Ishikawa (cell line): ENCODE data around the gene PLA2G1B.

Experiments
- CEBPB ChIP-seq: IDR thresholded peaks from 2 replicates; pipeline ENCODE4 v1.6.1; 2012
- CREB1 ChIP-seq: IDR thresholded peaks from 2 replicates; pipeline ENCODE4 v1.6.1; 2012; ENCODE audit warnings: low read depth
- EGR1 ChIP-seq: IDR thresholded peaks from 2 replicates; pipeline ENCODE4 v1.6.1; 2012
- EP300 ChIP-seq: IDR thresholded peaks from 2 replicates; pipeline ENCODE4 v1.6.1; 2012; ENCODE audit warnings: borderline replicate concordance
- FOXM1 ChIP-seq: IDR thresholded peaks from 2 replicates; pipeline ENCODE4 v1.6.1; 2012; ENCODE audit warnings: low read depth, borderline replicate concordance
- NFIC ChIP-seq: IDR thresholded peaks from 2 replicates; pipeline ENCODE4 v1.6.1; 2012
- RAD21 ChIP-seq: IDR thresholded peaks from 2 replicates; pipeline ENCODE4 v1.6.1; 2012; ENCODE audit warnings: low read depth
- REST ChIP-seq: IDR thresholded peaks from 2 replicates; pipeline ENCODE4 v1.6.1; 2012; ENCODE audit warnings: low read depth, mild to moderate bottlenecking
- TAF1 ChIP-seq: IDR thresholded peaks from 2 replicates; pipeline ENCODE4 v1.6.1; 2012; ENCODE audit warnings: low read depth, mild to moderate bottlenecking
- TCF12 ChIP-seq: IDR thresholded peaks from 2 replicates; pipeline ENCODE4 v1.6.1; 2012; ENCODE audit warnings: low read depth
- TEAD4 ChIP-seq: IDR thresholded peaks from 2 replicates; pipeline ENCODE4 v1.6.1; 2012
- YY1 ChIP-seq: IDR thresholded peaks from 2 replicates; pipeline ENCODE4 v1.6.1; 2012; ENCODE audit warnings: low read depth
- ZBTB7A ChIP-seq: IDR thresholded peaks from 2 replicates; pipeline ENCODE4 v1.6.1; 2012; ENCODE audit warnings: low read depth
- TF ChIP-seq, protein P1 (sequence below): IDR thresholded peaks from 2 replicates; pipeline ENCODE4 v1.6.1; 2012
- TF ChIP-seq, protein P2 (sequence below): IDR thresholded peaks from 2 replicates; pipeline ENCODE4 v1.6.1; 2012

The PLA2G1B gene

GRCh38 chr12:120332523-120332922, 4.9 kb upstream of the PLA2G1B start:
- TF ChIP-seq, protein P1, sequence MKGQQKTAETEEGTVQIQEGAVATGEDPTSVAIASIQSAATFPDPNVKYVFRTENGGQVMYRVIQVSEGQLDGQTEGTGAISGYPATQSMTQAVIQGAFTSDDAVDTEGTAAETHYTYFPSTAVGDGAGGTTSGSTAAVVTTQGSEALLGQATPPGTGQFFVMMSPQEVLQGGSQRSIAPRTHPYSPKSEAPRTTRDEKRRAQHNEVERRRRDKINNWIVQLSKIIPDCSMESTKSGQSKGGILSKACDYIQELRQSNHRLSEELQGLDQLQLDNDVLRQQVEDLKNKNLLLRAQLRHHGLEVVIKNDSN = no peak
- TF ChIP-seq REST (no peak), TEAD4 (no peak)

DNA sequence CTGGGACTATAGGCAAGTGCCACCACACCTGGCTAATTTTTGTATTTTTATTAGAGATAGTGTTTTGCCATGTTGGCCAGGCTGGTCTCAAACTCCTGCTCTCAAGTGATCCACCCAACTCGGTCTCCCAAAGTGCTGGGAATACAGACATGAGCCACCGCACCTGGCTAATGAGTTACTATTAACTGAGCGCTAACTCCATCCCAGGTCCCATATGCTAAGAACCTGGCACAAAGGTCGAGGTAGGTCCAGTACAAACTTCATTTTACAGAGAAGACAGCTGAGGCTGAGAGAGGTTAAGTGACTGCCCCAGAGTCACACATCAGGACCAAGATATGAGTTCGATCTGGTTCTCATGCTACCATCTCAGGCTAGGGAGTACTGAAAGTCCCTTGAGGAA, 4.5 kb upstream of the PLA2G1B start:
- TF ChIP-seq FOXM1 = no peak
- no peak for TF ChIP-seq TEAD4
- TF ChIP-seq ZBTB7A = no peak
- TF ChIP-seq, protein P1 = no peak
- TF ChIP-seq REST = no peak
- TF ChIP-seq EGR1 = no peak
- TF ChIP-seq NFIC = no peak
- no peak for TF ChIP-seq TCF12
- TF ChIP-seq YY1 = no peak
- TF ChIP-seq TAF1 = no peak
- no peak for TF ChIP-seq RAD21
- TF ChIP-seq CREB1 = no peak
- no peak for TF ChIP-seq EP300
- TF ChIP-seq, protein P2, sequence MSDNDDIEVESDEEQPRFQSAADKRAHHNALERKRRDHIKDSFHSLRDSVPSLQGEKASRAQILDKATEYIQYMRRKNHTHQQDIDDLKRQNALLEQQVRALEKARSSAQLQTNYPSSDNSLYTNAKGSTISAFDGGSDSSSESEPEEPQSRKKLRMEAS = no peak

- TF ChIP-seq, protein P2 = no peak
- TF ChIP-seq, protein P1 = no peak
- TF ChIP-seq TEAD4 = no peak
- no peak for TF ChIP-seq CREB1
- TF ChIP-seq EP300 = no peak
- no peak for TF ChIP-seq YY1
- TF ChIP-seq TAF1 = no peak
- TF ChIP-seq CEBPB = no peak
These were observed 3.8 kb upstream of the PLA2G1B start for GRCh38 chr12:120331390-120331789.

GRCh38 chr12:120328228-120328627, 649 bp upstream of the PLA2G1B start:
- TF ChIP-seq FOXM1 (no peak), CEBPB (no peak), EGR1 (no peak), YY1 (no peak), NFIC (no peak)
- TF ChIP-seq, protein P1 = no peak

- TF ChIP-seq, protein P2 = no peak
- TF ChIP-seq ZBTB7A = no peak
- TF ChIP-seq, protein P1 = no peak
- no peak for TF ChIP-seq CEBPB
These were observed 2.6 kb downstream of the PLA2G1B start for GRCh38 chr12:120324841-120325417.
